Esophagus muscularis mucosa (tissue), 4 donors: ENCODE results near the gene PCYOX1L. TPM values are rescaled to one million over a fixed set of nuclear protein-coding genes. Genes with fewer than 3 reads are reported as not detected.

Source experiments
- DNase-seq: peaks from one replicate; pipeline ENCODE4 v3.0.0-alpha.2; 2017; ENCODE audit errors: extremely low spot score
- H3K27ac ChIP-seq, 4 donors: fragments of 200-600 bp; sonication (generic); replicated peaks in 1 of 4; 1 replicate in 3 of 4; 2 replicates in 1 of 4; pipeline ENCODE4 v1.5.1; 2016 to 2019; ENCODE audit warnings: mild to moderate bottlenecking in 1 of 4
- H3K27me3 ChIP-seq, 4 donors: fragments of 200-600 bp; sonication (generic); one replicate each; pipeline versions ENCODE4 v1.5.1 to v1.6.0; 2016 to 2019
- H3K36me3 ChIP-seq, 4 donors: fragments of 200-600 bp; sonication (generic); one replicate each; pipeline ENCODE4 v1.5.1; 2016 to 2019
- H3K4me1 ChIP-seq, 4 donors: fragments of 200-600 bp; sonication (generic); one replicate each; pipeline ENCODE4 v1.5.1; 2016 to 2019
- H3K4me3 ChIP-seq, 4 donors: fragments of 200-600 bp; sonication (generic); 1 replicate in 2 of 4; 2 replicates in 2 of 4; pipeline ENCODE4 v1.5.1; 2016 to 2019; ENCODE audit warnings: mild to moderate bottlenecking in 4 of 4, moderate library complexity in 1 of 4
- H3K9me3 ChIP-seq, 4 donors: fragments of 200-600 bp; sonication (generic); 1 replicate in 3 of 4; 2 replicates in 1 of 4; pipeline ENCODE4 v1.5.1; 2016 to 2019
- EP300 ChIP-seq: sonication (generic); formaldehyde crosslinking; IDR thresholded peaks from one replicate; pipeline ENCODE4 v1.6.1; 2017; ENCODE audit warnings: antibody characterized with exemption
- POLR2A ChIP-seq: fragments of 450-650 bp; IDR thresholded peaks from one replicate; pipeline ENCODE4 v1.6.1; 2017; ENCODE audit warnings: antibody characterized with exemption, moderate library complexity, mild to moderate bottlenecking, low read depth
- POLR2AphosphoS5 ChIP-seq, 2 donors: sonication (generic); formaldehyde crosslinking; IDR thresholded peaks; one replicate each; pipeline ENCODE4 v1.6.1; 2017; ENCODE audit warnings: antibody characterized with exemption in 2 of 2
- WGBS: methylation state at CpG from one replicate; pipeline ENCODE4 v1.1.5; 2018; 5-methylcytosine and 5-hydroxymethylcytosine counted together
- intact Hi-C: fragments of 100-400 bp; cut with DNase I; formaldehyde crosslinking; loops from one replicate; pipeline ENCODE4 v1.15.1; 2023
- total RNA-seq, 4 donors: library from RNA; depleted of rRNA; stranded (reverse); fragments of >200 nt; gene quantifications; one replicate each; pipeline versions ENCODE4 v1.1.0 to v1.2.1, GENCODE V29; 2016
- TF ChIP-seq, protein P1 (sequence below), 3 experiments: fragments of 200-600 bp in 2 of 3; fragments of 450-650 bp in 1 of 3; sonication (generic) in 2 of 3; IDR thresholded peaks; one replicate each; pipeline ENCODE4 v1.5.1; 2017 to 2019; ENCODE audit warnings: antibody characterized with exemption in 3 of 3, mild to moderate bottlenecking in 2 of 3, moderate library complexity in 1 of 3

PCYOX1L gene
- total RNA-seq, 4 donors from 2014 or later = 4.0 to 5.8 (median 4.7) TPM

- TF ChIP-seq POLR2AphosphoS5 (IDR thresholded peaks at IDR 0.05) = no peak
- TF ChIP-seq POLR2A = no peak
- TF ChIP-seq EP300 = no peak
- TF ChIP-seq, protein P1, sequence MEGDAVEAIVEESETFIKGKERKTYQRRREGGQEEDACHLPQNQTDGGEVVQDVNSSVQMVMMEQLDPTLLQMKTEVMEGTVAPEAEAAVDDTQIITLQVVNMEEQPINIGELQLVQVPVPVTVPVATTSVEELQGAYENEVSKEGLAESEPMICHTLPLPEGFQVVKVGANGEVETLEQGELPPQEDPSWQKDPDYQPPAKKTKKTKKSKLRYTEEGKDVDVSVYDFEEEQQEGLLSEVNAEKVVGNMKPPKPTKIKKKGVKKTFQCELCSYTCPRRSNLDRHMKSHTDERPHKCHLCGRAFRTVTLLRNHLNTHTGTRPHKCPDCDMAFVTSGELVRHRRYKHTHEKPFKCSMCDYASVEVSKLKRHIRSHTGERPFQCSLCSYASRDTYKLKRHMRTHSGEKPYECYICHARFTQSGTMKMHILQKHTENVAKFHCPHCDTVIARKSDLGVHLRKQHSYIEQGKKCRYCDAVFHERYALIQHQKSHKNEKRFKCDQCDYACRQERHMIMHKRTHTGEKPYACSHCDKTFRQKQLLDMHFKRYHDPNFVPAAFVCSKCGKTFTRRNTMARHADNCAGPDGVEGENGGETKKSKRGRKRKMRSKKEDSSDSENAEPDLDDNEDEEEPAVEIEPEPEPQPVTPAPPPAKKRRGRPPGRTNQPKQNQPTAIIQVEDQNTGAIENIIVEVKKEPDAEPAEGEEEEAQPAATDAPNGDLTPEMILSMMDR (IDR thresholded peaks at IDR 0.05) = no peak
- Histone ChIP-seq H3K27me3 (no peaks in the 10 kb centered on the region), H3K36me3 (no peaks in the 10 kb centered on the region), H3K27ac (no peak overlapping the region), H3K4me1 (peaks cover 12 to 32% (median 23%) of the 10 kb centered on the region in 4 donors), H3K9me3 (no peaks in the 10 kb centered on the region), H3K4me3 (no peak overlapping the region)
- 67% methylated on average over 1 of the region's 1 CpG for WGBS
- no peak for DNase-seq
- intact Hi-C loops = loop anchor here (5.0 kb wide), 3 partner anchors 49 to 201 kb away; no protein-coding TSS in a partner anchor
These were observed 8.4 kb downstream of the PCYOX1L start for GRCh38 chr5:149366169-149366729.

- no peak for TF ChIP-seq EP300
- TF ChIP-seq POLR2A = no peak
- peak; percentile 38 to 49 for TF ChIP-seq POLR2AphosphoS5 (IDR thresholded peaks at IDR 0.05)
- TF ChIP-seq, protein P1 (IDR thresholded peaks at IDR 0.05) = peak; percentile 74 to 87 (median 77)
- Histone ChIP-seq H3K27ac (peak overlapping the region; percentile 62 to 97 (median 68)), H3K36me3 (no peaks in the 10 kb centered on the region), H3K4me1 (peaks cover 16 to 44% (median 35%) of the 10 kb centered on the region in 4 donors), H3K4me3 (peak overlapping the region; percentile 13 to 24 (median 14)), H3K27me3 (no peaks in the 10 kb centered on the region), H3K9me3 (no peaks in the 10 kb centered on the region)
- intact Hi-C loops = loop anchor here (5.0 kb wide), 3 partner anchors 50 to 200 kb away; no protein-coding TSS in a partner anchor
- WGBS = 54% methylated on average over 8 of the region's 14 CpGs
- no peak for DNase-seq
These were observed 9.6 kb downstream of the PCYOX1L start for GRCh38 chr5:149367249-149367971.

DNA sequence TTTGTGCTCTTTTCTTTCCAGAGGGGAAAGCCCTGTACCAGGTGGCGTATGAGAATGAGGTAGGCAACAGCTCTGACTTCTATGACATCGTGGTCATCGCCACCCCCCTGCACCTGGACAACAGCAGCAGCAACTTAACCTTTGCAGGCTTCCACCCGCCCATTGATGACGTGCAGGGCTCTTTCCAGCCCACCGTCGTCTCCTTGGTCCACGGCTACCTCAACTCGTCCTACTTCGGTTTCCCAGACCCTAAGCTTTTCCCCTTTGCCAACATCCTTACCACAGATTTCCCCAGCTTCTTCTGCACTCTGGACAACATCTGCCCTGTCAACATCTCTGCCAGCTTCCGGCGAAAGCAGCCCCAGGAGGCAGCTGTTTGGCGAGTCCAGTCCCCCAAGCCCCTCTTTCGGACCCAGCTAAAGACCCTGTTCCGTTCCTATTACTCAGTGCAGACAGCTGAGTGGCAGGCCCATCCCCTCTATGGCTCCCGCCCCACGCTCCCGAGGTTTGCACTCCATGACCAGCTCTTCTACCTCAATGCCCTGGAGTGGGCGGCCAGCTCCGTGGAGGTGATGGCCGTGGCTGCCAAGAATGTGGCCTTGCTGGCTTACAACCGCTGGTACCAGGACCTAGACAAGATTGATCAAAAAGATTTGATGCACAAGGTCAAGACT, 10.3 kb downstream of the PCYOX1L start:
- Histone ChIP-seq H3K9me3 (no peaks in the 10 kb centered on the region), H3K27ac (peak overlapping the region; percentile 62 to 97 (median 68)), H3K27me3 (no peaks in the 10 kb centered on the region), H3K4me1 (peaks cover 16 to 51% (median 42%) of the 10 kb centered on the region in 4 donors), H3K36me3 (no peaks in the 10 kb centered on the region), H3K4me3 (peak overlapping the region; percentile 13 to 24 (median 14))
- intact Hi-C loops = loop anchor here (5.0 kb wide), 3 partner anchors 51 to 199 kb away; no protein-coding TSS in a partner anchor
- no peak for DNase-seq
- WGBS = 83% methylated on average over 22 of the region's 22 CpGs
- TF ChIP-seq POLR2A = no peak
- TF ChIP-seq, protein P1 (IDR thresholded peaks at IDR 0.05) = no peak
- no peak for TF ChIP-seq EP300
- TF ChIP-seq POLR2AphosphoS5 (IDR thresholded peaks at IDR 0.05) = no peak

DNA sequence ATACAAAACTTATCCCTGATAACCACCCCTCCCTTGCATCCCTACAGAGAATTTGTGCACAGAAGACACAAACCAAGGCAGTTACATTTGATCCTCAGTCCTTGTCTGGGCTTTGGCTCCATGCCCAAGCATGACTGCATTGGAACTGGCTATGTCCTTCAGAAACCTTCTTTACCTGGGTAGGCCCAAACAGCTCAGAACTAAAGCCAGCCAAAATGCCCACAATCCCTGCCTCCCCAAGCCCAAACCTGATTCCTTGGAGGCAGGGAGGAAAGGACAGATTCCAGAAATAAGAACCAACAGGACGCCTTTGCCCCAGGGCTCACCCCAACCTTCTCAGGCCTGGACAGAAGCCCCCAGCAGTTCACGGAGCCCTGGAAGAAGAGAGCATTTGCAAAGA, 13.0 kb downstream of the PCYOX1L start:
- Histone ChIP-seq H3K4me1 (peaks cover 16 to 66% (median 53%) of the 10 kb centered on the region in 4 donors), H3K9me3 (no peaks in the 10 kb centered on the region), H3K4me3 (no peak overlapping the region), H3K27ac (peak overlapping the region; percentile 71 to 97 (median 76)), H3K27me3 (no peaks in the 10 kb centered on the region), H3K36me3 (no peaks in the 10 kb centered on the region)
- intact Hi-C loops = no loop called here
- DNase-seq = no peak
- TF ChIP-seq POLR2A (no peak), POLR2AphosphoS5 (IDR thresholded peaks at IDR 0.05) (peak in 1 of 2 donors; percentile 9), EP300 (no peak)
- TF ChIP-seq, protein P1 (IDR thresholded peaks at IDR 0.05) = no peak
- 74% methylated on average over 2 of the region's 2 CpGs for WGBS
